Endodermal cell (in vitro differentiated cells): ENCODE measurements around the gene ZMIZ1. TPM values are rescaled to one million over a fixed set of nuclear protein-coding genes. Genes with fewer than 3 reads are reported as not detected.

Experiments used
- DNase-seq: peaks from one replicate; pipeline ENCODE4 v3.0.0-alpha.2; 2017
- H3K27ac ChIP-seq: 2 replicates; pipeline ENCODE4 v1.5.1; 2013; ENCODE audit warnings: mild to moderate bottlenecking, low read depth, low read length, moderate library complexity
- H3K27me3 ChIP-seq: 2 replicates; pipeline ENCODE4 v1.6.1; 2013; ENCODE audit warnings: mild to moderate bottlenecking, low read length, moderate library complexity; ENCODE audit not compliant: insufficient read depth, control insufficient read depth, poor library complexity, severe bottlenecking
- H3K36me3 ChIP-seq: 2 replicates; pipeline ENCODE4 v1.7.0; 2013; ENCODE audit warnings: mild to moderate bottlenecking, low read length, moderate library complexity; ENCODE audit not compliant: control insufficient read depth, insufficient read depth
- H3K4me1 ChIP-seq: one replicate; pipeline ENCODE4 v1.7.0; 2013; ENCODE audit warnings: low read length; ENCODE audit not compliant: control insufficient read depth, insufficient read depth
- H3K4me3 ChIP-seq: 2 replicates; pipeline ENCODE4 v1.5.1; 2013; ENCODE audit warnings: mild to moderate bottlenecking, low read length, moderate library complexity
- H3K9ac ChIP-seq: 2 replicates; pipeline ENCODE4 v1.6.1; 2013; ENCODE audit warnings: mild to moderate bottlenecking, low read length, moderate library complexity; ENCODE audit not compliant: poor library complexity, severe bottlenecking; ENCODE audit errors: extremely low read depth
- H3K9me3 ChIP-seq: 2 replicates; pipeline ENCODE4 v1.6.1; 2013; ENCODE audit warnings: mild to moderate bottlenecking, low read length, moderate library complexity; ENCODE audit not compliant: control insufficient read depth
- H3K27ac Mint-ChIP-seq: 2 replicates; pipeline ENCODE4 v1.8.0; 2020; ENCODE audit warnings: mixed read lengths
- H3K27me3 Mint-ChIP-seq: 2 replicates; pipeline ENCODE4 v1.8.0; 2021; ENCODE audit warnings: mild to moderate bottlenecking, mixed read lengths; ENCODE audit not compliant: insufficient read depth
- H3K36me3 Mint-ChIP-seq: 2 replicates; pipeline ENCODE4 v1.8.0; 2020; ENCODE audit warnings: low read depth, mixed read lengths
- H3K4me1 Mint-ChIP-seq: 2 replicates; pipeline ENCODE4 v1.8.0; 2020; ENCODE audit warnings: mixed read lengths
- H3K4me3 Mint-ChIP-seq: 2 replicates; pipeline ENCODE4 v1.8.0; 2020; ENCODE audit warnings: mild to moderate bottlenecking, moderate library complexity, mixed read lengths
- H3K9me3 Mint-ChIP-seq: 2 replicates; pipeline ENCODE4 v1.8.0; 2020; ENCODE audit warnings: mild to moderate bottlenecking, mixed read lengths
- WGBS, 2 experiments: methylation state at CpG; one replicate each; pipeline versions ENCODE4 v1.1.5 to v1.1.7; 2013; ENCODE audit warnings: missing lambda C conversion rate in 2 of 2, mixed read lengths in 1 of 2; ENCODE audit not compliant: insufficient coverage in 1 of 2, insufficient read length in 1 of 2; 5-methylcytosine and 5-hydroxymethylcytosine counted together
- total RNA-seq, 2 donors: library from RNA; stranded (reverse); fragmentation: NEBNext Ultra II Directional in 1 of 2; extraction: Animal tissue kit (Norgen Biotek cat#: 25700) in 1 of 2; gene quantifications; 2 replicates in 1 of 2; 3 replicates in 1 of 2; pipeline ENCODE4 v1.2.1, GENCODE V29; 2021
- TF ChIP-seq, protein P1 (sequence below): fragments of 200-600 bp; sonication (generic); conservative IDR thresholded peaks from 2 replicates; pipeline ENCODE4 v1.5.0; 2021; ENCODE audit warnings: antibody characterized with exemption, mild to moderate bottlenecking

ZMIZ1 gene
- total RNA-seq, 2 donors from 2014 or later: 65.3 to 67.5 TPM

DNA sequence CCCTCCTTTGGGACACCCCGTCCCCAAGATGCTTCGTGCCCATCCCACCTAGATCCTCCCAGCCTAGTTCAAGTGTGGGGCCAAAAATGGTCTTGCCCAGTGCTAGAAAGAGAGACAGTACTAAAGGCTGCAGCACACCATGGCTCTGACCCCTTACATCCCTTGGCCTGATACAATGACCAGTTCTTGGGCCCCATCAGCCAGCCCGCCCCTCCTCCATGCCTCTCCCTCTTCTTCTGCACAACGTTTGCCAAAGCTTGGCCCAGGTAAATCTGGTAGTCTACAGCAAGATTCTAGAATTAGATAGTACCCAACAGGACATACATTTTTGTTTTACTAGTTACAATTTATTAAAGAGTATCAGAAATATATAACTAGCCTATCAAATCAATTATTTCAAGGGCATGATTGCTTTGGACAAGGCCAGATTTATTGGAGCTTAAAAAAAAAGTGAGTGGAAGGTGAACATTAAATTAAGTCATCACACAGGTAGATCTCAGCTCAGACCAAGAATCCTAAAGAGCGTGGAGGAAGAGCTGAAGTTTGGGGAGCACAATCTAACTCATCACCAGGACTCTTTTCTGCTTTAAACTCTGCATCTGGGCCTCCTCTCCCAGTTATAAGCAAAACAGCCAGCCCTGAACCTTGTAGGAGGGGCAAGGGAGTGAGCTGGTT, 69.8 kb downstream of the ZMIZ1 start:
- Mint-ChIP-seq H3K4me3 (no peak overlapping the region), H3K27me3 (no peaks in the 10 kb centered on the region), H3K9me3 (no peaks in the 10 kb centered on the region), H3K36me3 (peaks cover 42% of the 10 kb centered on the region), H3K4me1 (peaks cover 52% of the 10 kb centered on the region), H3K27ac (peak overlapping the region; percentile 82)
- no peak overlapping the region for H3K9ac ChIP-seq
- WGBS, 2 experiments: 88% methylated on average over 3 to 5 of the region's 5 CpGs
- H3K27ac ChIP-seq: no peak overlapping the region
- DNase-seq: no peak
- TF ChIP-seq, protein P1, sequence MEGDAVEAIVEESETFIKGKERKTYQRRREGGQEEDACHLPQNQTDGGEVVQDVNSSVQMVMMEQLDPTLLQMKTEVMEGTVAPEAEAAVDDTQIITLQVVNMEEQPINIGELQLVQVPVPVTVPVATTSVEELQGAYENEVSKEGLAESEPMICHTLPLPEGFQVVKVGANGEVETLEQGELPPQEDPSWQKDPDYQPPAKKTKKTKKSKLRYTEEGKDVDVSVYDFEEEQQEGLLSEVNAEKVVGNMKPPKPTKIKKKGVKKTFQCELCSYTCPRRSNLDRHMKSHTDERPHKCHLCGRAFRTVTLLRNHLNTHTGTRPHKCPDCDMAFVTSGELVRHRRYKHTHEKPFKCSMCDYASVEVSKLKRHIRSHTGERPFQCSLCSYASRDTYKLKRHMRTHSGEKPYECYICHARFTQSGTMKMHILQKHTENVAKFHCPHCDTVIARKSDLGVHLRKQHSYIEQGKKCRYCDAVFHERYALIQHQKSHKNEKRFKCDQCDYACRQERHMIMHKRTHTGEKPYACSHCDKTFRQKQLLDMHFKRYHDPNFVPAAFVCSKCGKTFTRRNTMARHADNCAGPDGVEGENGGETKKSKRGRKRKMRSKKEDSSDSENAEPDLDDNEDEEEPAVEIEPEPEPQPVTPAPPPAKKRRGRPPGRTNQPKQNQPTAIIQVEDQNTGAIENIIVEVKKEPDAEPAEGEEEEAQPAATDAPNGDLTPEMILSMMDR: no peak
- no peaks in the 10 kb centered on the region for H3K27me3 ChIP-seq
- H3K4me3 ChIP-seq: no peak overlapping the region
- no peaks in the 10 kb centered on the region for H3K9me3 ChIP-seq
- H3K4me1 ChIP-seq: peaks cover 10% of the 10 kb centered on the region
- H3K36me3 ChIP-seq: peaks cover 23% of the 10 kb centered on the region

DNA sequence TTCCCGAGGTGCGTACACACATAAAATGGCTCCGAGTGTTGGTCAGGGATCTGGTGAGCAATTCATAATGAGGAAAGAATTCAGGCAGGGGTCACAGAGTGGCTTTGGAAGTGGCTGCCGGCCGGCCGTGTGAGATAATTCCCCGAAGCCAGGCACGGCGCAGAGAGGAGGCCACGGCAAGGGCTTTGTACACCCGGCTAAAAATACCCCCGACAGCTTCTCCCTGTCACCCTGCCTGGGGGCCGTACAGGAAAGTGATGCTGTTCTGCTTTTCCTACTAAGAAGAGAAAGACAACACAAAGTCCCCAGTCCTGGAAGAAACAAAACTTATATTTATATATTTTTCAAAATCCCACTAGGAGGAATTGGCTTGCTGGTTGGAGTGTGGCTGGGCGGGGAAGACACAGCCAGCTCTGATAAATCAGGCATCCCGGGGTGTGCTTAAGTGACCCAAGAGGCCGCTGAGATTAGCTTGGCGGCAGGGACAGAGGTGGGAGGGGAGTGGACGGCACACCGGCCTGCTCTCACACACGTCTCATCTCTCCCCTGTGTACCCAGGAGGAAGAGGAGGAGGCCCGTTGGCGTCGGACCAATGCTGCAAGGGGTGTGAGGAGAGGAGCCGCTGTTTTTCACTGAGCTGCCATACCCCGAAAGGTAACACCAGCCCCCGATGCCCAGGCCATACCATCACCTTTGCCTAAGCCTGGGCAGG, 70.5 kb downstream of the ZMIZ1 start:
- Mint-ChIP-seq H3K27me3 (no peaks in the 10 kb centered on the region), H3K36me3 (peaks cover 39% of the 10 kb centered on the region), H3K9me3 (no peaks in the 10 kb centered on the region), H3K4me1 (peaks cover 52% of the 10 kb centered on the region), H3K4me3 (no peak overlapping the region), H3K27ac (peak overlapping the region; percentile 82)
- no peaks in the 10 kb centered on the region for H3K27me3 ChIP-seq
- H3K4me3 ChIP-seq: no peak overlapping the region
- 86 to 88% methylated on average over 13 to 26 of the region's 26 CpGs for WGBS, 2 experiments
- no peak overlapping the region for H3K9ac ChIP-seq
- TF ChIP-seq, protein P1: no peak
- H3K4me1 ChIP-seq: peaks cover 10% of the 10 kb centered on the region
- no peak for DNase-seq
- no peaks in the 10 kb centered on the region for H3K9me3 ChIP-seq
- H3K36me3 ChIP-seq: peaks cover 28% of the 10 kb centered on the region
- no peak overlapping the region for H3K27ac ChIP-seq

DNA sequence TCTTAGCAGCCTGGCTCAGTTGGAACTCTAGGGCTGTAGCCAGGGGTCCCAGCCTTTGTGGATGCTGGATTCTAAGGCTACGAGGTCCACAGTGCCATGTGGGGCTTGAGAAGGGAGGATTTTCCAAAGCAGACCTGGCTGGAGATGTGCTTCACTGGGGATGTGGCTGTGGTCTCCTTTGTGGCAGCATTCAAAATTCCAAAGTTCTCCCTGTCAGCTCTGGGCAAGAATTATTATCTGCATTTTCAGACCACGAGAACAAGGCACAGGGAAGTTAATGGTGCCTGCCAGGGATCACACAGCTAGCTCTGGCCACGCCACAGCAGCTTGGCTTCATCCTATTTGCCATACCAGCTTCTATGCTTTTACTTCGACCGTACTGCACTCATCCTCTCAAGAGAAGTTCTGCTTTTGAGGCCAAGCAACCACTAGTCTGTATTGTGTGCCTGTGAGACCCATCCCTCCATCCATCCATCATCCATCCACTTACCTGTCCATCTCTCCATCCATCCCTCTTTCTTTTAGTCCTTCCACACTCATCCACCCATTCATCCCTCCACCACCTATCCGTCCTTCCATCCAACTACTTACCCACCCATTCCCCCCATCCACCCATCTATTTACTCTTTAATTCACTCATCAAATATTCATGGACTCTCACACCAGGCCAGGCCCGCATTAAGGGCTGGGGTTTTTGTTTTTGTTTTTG, 71.5 kb downstream of the ZMIZ1 start:
- H3K4me1 ChIP-seq: peaks cover 10% of the 10 kb centered on the region
- Mint-ChIP-seq H3K4me1 (peaks cover 56% of the 10 kb centered on the region), H3K36me3 (peaks cover 39% of the 10 kb centered on the region), H3K9me3 (no peaks in the 10 kb centered on the region), H3K4me3 (no peak overlapping the region), H3K27me3 (no peaks in the 10 kb centered on the region), H3K27ac (no peak overlapping the region)
- peaks cover 35% of the 10 kb centered on the region for H3K36me3 ChIP-seq
- H3K27me3 ChIP-seq: no peaks in the 10 kb centered on the region
- no peaks in the 10 kb centered on the region for H3K9me3 ChIP-seq
- H3K27ac ChIP-seq: no peak overlapping the region
- TF ChIP-seq, protein P1: no peak
- WGBS, 2 experiments: 94 to 100% methylated on average over 5 to 7 of the region's 7 CpGs
- DNase-seq: no peak
- no peak overlapping the region for H3K9ac ChIP-seq
- no peak overlapping the region for H3K4me3 ChIP-seq
